HG02852 (cell line): ENCODE measurements around the gene CAB39L.
A peak's percentile ranks its signal among the peaks of the same experiment; 100 is the strongest.
"Not testable (repeated sequence)": the region's sequence is repeated elsewhere in the genome, so short reads cannot be mapped to it uniquely, and the experiment has no call there.

Experiments
- ATAC-seq: cut with Tn5 transposase; IDR thresholded peaks from one replicate; pipeline ENCODE4 v1.9.1; 2021; ENCODE audit warnings: mild to moderate bottlenecking, moderate library complexity; ENCODE audit not compliant: unreplicated experiment

Gene CAB39L

GRCh38 chr13:49294723-49295122 lies 149.1 kb downstream of the CAB39L start:
- ATAC-seq, result not testable (repeated sequence)

GRCh38 chr13:49292742-49293486 lies 150.9 kb downstream of the CAB39L start:
- ATAC-seq, result no peak

GRCh38 chr13:49288458-49288857 lies 155.4 kb downstream of the CAB39L start:
- ATAC-seq, result no peak

DNA sequence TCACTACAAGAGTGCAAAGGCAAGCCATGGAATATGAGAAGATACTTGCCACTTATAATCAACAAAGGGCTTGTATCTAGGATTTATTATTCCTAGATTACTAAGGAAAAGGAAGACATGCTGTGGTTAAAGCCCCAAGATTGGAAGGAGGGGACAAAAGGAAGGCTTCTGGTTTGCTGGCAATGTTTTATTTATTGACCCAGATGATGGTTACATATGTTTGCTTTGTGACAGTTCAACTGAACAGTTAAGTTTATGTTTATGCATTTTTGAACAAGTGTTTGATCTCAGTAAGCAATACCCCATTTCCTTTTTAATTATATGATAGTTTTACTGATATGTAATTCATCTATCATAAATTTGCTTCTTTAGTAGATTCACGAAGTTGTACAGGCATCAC lies 155.9 kb downstream of the CAB39L start:
- ATAC-seq, result no peak

DNA sequence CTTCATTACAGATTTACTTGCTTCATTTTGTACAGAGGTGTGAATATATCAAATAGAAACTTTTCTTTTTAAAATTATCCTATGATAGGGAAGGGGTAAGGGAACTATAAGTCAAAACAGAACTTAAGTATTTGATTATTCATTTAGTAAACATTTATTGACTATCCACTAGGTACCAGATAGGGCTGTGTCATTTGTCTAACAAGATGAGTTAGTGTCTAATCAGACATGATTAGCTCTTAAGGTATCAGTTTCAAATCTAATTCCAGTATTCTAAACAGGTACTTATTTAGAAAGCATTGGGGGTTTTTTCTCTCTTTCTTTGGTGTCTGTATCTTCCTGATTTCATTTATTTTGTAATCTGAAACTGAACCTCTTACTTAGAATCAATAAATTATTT lies 164.0 kb downstream of the CAB39L start:
- no peak for ATAC-seq

DNA sequence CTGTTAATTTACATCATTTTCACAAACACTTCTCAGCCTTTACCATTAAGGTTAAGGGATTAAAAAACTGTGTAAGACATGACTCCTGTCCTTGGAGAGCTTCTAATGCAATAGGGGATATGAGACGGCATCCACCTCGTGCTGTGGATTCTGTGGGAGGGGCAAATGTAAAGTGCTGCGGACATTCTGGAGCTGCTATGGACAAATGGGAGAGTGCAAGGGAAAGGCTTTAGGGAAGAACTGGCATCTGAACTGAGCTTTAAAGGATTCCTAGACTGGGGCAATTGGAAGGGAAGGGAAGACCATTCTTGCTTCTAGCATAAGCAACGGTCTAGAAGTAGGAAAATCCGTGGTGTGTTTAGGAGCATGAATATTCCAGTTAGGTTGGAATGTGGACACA lies 164.8 kb downstream of the CAB39L start:
- ATAC-seq, result no peak

GRCh38 chr13:49278211-49278610 lies 165.7 kb downstream of the CAB39L start:
- ATAC-seq, result no peak

DNA sequence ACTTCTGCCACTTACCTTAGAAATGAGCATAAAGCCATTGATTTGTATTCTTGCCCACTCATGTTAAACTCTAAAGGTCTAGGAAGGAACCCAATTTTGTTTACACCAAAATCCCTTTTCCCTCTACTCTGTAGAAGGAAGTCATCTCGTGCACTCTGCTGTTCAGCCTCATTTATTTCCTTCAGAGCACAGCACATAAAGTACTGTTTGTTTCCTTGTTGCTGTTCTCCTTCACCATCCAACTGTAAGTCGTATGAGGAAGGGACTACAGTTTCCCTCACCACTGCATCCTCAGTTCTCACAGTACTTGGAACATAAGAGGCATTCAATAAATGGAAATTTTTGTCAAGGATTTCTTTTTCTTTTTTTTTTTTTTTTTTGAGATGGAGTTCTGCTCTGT lies 171.6 kb downstream of the CAB39L start:
- no peak for ATAC-seq

DNA sequence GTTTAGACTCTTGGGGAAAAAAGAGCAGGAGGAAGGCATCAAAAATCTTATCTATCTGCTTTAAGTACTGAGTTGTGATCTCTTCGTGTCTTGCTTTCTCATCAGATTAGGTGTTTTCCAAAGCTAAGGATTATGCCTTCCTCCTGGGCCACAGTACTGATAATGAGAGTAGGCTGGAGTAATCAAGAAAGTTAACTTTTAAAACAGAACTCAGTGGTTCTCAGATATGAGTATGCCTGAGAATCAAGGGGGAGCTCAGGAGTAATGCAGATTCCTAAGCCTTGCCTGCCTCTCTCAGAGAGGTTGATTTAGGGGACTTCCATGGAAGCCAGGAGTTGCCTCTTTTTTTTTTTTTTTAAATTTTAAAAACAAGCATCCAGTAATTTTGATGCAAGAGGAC lies 172.6 kb downstream of the CAB39L start:
- peak; percentile 55 for ATAC-seq

- no peak for ATAC-seq
These were observed 178.0 kb downstream of the CAB39L start for GRCh38 chr13:49265822-49266221.

DNA sequence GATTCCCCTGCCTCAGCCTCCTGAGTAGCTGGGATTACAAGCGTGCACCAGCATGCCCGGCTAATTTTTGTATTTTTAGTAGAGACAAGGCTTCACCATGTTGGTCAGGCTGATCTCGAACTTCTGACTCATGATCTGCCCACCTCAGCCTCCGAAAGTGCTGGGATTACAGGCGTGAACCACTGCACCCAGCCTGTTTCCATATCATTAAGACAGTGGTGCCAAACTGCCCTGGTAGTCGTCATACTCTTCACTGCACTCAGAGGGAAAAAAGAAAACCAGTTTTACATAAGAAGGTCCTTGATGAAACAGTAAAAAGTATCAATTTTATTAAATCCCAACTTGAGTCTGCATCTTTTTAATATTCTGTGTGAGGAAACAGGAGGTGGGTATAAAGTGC lies 181.2 kb downstream of the CAB39L start:
- no peak for ATAC-seq

GRCh38 chr13:49259586-49259985 lies 184.3 kb downstream of the CAB39L start:
- no peak for ATAC-seq
